ENCODE data around the gene RPS27. TPM values are rescaled to one million over a fixed set of nuclear protein-coding genes. Genes with fewer than 3 reads are reported as not detected.

The RPS27 gene
- polyA plus RNA-seq, 1 of the 3 experiments (the other 2 are of a cell fraction): 7,060 TPM

DNA sequence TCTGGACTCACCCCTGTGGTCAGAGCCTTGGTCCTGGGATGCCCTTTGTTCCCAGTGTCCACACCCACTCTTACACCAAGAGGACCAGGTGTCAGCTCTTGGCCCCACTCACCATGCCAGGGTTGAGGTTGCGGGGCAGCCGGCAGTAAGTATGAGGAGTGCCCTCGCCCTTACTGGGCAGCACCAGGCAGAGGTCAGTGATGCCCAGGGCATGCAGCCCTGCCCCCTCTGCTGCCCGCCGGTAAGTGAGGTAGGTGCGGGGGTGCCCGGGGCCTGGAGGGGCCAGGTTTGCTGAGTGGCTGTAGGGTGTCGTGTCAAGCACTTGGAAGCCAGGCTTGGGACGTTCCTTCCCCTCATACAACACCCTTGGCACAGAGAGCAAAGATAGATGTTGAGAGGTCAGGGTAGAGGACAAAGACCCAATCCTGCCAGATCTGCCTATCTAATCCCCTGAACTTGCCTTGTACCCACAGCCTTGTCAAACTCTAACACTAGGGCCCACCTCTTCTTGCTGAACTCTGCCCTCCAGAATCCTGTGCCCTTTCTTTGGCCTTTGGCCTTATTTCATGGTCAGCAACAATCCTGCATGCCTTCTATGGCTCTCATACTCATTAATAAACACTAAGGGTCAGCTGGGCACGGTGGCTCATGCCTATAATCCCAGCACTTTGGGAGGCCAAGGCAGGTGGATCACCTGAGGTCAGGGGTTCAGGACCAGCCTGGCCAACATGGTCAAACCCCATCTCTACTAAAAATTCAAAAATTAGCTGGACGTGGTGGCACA lies 47.6 kb upstream of the RPS27 start:
- POLR2A ChIA-PET: interaction anchor here (2.0 kb wide), 1 partner anchor 20 kb away, joined by 6 read pairs; the partner anchor contains the start of gene GATAD2B
- Histone ChIP-seq H3K4me3 (ENCODE audit: low read depth in 2 of 2, low read length in 1 of 2) (no peak overlapping the region), H3K4me1 (ENCODE audit: control insufficient read depth in 1 of 2, insufficient read depth in 2 of 2, low read depth in 1 of 2, low read length in 1 of 2) (peaks cover 3 to 17% of the 10 kb centered on the region in 2 experiments; a peak in 2 of 4 replicates), H3K4me2 (no peak overlapping the region), H3F3A (replicated peaks; ENCODE audit: insufficient read depth) (peaks cover 4% of the 10 kb centered on the region), H2AFZ (ENCODE audit: low read depth) (no peak overlapping the region), H3K36me3 (replicated peaks in 1 of 2; ENCODE audit: control insufficient read depth in 1 of 2, insufficient read depth in 2 of 2, low read length in 1 of 2) (peaks cover 7 to 50% of the 10 kb centered on the region in 2 experiments), H3K9me2 (no peaks in the 10 kb centered on the region), H3K9ac (no peak overlapping the region), H3K9me3 (no peaks in the 10 kb centered on the region), H4K20me1 (ENCODE audit: insufficient read depth) (no peaks in the 10 kb centered on the region), H3K27me3 (ENCODE audit: insufficient read depth) (no peaks in the 10 kb centered on the region), H3K27ac (ENCODE audit: low read depth in 2 of 2, low read length in 1 of 2) (no peak overlapping the region), H3K79me2 (ENCODE audit: insufficient read depth) (peaks cover 30% of the 10 kb centered on the region)
- WGBS (ENCODE audit: low lambda C conversion rate): 95% methylated on average over 7 of the region's 11 CpGs
- peak; percentile 11 for DNase-seq
- CTCF ChIA-PET: interaction anchor here (1.1 to 5.1 kb wide), 5 partner anchors 22 to 329 kb away, joined by 3 to 44 read pairs (median 12); partner anchors contain the start of genes CREB3L4, HAX1, RAB13 and SLC39A1
- TF ChIP-seq EP300 (IDR thresholded peaks at IDR 0.05; ENCODE audit: borderline replicate concordance in 1 of 2, low read depth in 1 of 2, low read length in 1 of 2) (no peak), JUND (IDR thresholded peaks at IDR 0.05) (no peak), YY1 (IDR thresholded peaks at IDR 0.05; ENCODE audit: low read depth) (no peak)
- TF ChIP-seq, protein P1, sequence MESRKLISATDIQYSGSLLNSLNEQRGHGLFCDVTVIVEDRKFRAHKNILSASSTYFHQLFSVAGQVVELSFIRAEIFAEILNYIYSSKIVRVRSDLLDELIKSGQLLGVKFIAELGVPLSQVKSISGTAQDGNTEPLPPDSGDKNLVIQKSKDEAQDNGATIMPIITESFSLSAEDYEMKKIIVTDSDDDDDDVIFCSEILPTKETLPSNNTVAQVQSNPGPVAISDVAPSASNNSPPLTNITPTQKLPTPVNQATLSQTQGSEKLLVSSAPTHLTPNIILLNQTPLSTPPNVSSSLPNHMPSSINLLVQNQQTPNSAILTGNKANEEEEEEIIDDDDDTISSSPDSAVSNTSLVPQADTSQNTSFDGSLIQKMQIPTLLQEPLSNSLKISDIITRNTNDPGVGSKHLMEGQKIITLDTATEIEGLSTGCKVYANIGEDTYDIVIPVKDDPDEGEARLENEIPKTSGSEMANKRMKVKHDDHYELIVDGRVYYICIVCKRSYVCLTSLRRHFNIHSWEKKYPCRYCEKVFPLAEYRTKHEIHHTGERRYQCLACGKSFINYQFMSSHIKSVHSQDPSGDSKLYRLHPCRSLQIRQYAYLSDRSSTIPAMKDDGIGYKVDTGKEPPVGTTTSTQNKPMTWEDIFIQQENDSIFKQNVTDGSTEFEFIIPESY (IDR thresholded peaks at IDR 0.05; ENCODE audit: borderline replicate concordance, low read depth): no peak

DNA sequence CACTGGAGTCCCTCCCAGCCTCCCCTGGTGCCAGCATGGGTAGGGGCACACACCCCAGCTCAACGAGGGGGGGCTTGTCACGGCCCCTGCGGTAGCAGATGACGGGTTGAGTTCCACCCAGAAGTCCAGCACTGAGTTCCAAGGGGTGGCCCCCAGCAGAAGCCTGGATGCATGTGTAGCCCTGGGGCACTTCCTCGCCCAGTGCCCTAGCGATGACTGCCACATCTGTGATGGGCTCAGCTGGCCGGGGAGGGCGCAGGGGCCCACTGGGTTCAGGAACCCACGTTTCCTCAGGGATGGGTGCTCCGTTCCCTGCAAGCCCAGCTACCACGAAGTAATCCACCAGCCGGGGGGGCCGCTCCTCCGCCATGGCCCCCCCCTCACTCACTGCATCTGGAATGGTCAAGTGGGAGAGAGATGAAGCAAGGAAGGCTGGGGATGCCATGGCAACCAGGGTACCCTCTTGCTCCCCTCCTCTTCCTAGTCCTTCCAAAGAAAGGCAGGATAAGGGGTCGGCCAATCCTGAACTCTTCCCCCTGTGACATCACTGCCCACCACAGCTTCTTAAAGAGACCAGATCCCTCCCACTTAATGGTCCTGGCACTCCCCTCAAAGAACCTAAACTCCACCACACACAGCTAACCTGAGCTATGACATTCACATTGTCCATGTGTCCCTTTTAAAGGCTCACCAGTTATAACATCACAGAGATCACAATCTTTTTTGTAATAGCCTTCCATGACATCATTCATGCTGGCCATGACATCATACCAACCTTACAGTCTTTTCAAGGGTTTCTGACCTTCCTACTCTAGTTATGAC lies 46.3 kb upstream of the RPS27 start:
- Histone ChIP-seq H2AFZ (ENCODE audit: low read depth) (no peak overlapping the region), H3K4me1 (ENCODE audit: control insufficient read depth in 1 of 2, insufficient read depth in 2 of 2, low read depth in 1 of 2, low read length in 1 of 2) (peaks cover 3 to 17% of the 10 kb centered on the region in 2 experiments; a peak in 2 of 4 replicates), H3K27me3 (ENCODE audit: insufficient read depth) (no peaks in the 10 kb centered on the region), H3K27ac (ENCODE audit: low read depth in 2 of 2, low read length in 1 of 2) (no peak overlapping the region; a peak in 1 of 4 replicates), H3K4me2 (peak overlapping the region; percentile 95), H3K9me2 (no peaks in the 10 kb centered on the region), H3K4me3 (ENCODE audit: low read depth in 2 of 2, low read length in 1 of 2) (no peak overlapping the region), H4K20me1 (ENCODE audit: insufficient read depth) (no peaks in the 10 kb centered on the region), H3K9me3 (no peaks in the 10 kb centered on the region), H3K9ac (no peak overlapping the region), H3K79me2 (ENCODE audit: insufficient read depth) (peaks cover 30% of the 10 kb centered on the region), H3F3A (replicated peaks; ENCODE audit: insufficient read depth) (peaks cover 4% of the 10 kb centered on the region), H3K36me3 (replicated peaks in 1 of 2; ENCODE audit: control insufficient read depth in 1 of 2, insufficient read depth in 2 of 2, low read length in 1 of 2) (peaks cover 7 to 57% of the 10 kb centered on the region in 2 experiments)
- DNase-seq: peak; percentile 56
- ChIA-PET CTCF (interaction anchor here (0.7 to 5.1 kb wide), 7 partner anchors 15 to 147 kb away, joined by 3 to 46 read pairs (median 12); partner anchors contain the start of genes CREB3L4, RAB13 and SLC39A1), POLR2A (interaction anchor here (0.6 to 2.0 kb wide), 4 partner anchors 12 to 46 kb away, joined by 3 to 6 read pairs (median 4); partner anchors contain the start of genes GATAD2B and RPS27)
- WGBS (ENCODE audit: low lambda C conversion rate): 87% methylated on average over 14 of the region's 15 CpGs
- no peak for TF ChIP-seq ELF1 (IDR thresholded peaks at IDR 0.05)
- TF ChIP-seq, protein P2, sequence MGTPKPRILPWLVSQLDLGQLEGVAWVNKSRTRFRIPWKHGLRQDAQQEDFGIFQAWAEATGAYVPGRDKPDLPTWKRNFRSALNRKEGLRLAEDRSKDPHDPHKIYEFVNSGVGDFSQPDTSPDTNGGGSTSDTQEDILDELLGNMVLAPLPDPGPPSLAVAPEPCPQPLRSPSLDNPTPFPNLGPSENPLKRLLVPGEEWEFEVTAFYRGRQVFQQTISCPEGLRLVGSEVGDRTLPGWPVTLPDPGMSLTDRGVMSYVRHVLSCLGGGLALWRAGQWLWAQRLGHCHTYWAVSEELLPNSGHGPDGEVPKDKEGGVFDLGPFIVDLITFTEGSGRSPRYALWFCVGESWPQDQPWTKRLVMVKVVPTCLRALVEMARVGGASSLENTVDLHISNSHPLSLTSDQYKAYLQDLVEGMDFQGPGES (IDR thresholded peaks at IDR 0.05; ENCODE audit: low read depth, low read length): no peak
- TF ChIP-seq, protein P3, sequence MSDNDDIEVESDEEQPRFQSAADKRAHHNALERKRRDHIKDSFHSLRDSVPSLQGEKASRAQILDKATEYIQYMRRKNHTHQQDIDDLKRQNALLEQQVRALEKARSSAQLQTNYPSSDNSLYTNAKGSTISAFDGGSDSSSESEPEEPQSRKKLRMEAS (IDR thresholded peaks at IDR 0.05; ENCODE audit: low read depth): no peak
- no peak for TF ChIP-seq NFIC (IDR thresholded peaks at IDR 0.05; ENCODE audit: borderline replicate concordance)
- no peak for TF ChIP-seq MEF2A (IDR thresholded peaks at IDR 0.05; ENCODE audit: borderline replicate concordance, low read depth)
- no peak for TF ChIP-seq RCOR1 (IDR thresholded peaks at IDR 0.05; ENCODE audit: low read length)
- TF ChIP-seq CHD2 (IDR thresholded peaks at IDR 0.05; ENCODE audit: low read length, partially characterized antibody): no peak
- no peak for TF ChIP-seq FOSL2 (IDR thresholded peaks at IDR 0.05; ENCODE audit: borderline replicate concordance, low read depth)
- TF ChIP-seq, protein P4, sequence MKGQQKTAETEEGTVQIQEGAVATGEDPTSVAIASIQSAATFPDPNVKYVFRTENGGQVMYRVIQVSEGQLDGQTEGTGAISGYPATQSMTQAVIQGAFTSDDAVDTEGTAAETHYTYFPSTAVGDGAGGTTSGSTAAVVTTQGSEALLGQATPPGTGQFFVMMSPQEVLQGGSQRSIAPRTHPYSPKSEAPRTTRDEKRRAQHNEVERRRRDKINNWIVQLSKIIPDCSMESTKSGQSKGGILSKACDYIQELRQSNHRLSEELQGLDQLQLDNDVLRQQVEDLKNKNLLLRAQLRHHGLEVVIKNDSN (IDR thresholded peaks at IDR 0.05; ENCODE audit: borderline replicate concordance, low read depth): no peak
- TF ChIP-seq RXRA (IDR thresholded peaks at IDR 0.05; ENCODE audit: borderline replicate concordance, low read depth): no peak
- no peak for TF ChIP-seq GATA2 (CRISPR knock-in tag; IDR thresholded peaks at IDR 0.05)
- TF ChIP-seq YY1 (IDR thresholded peaks at IDR 0.05; ENCODE audit: low read depth): no peak
- no peak for TF ChIP-seq TAF1 (IDR thresholded peaks at IDR 0.05; ENCODE audit: borderline replicate concordance, low read depth, low read length)
- TF ChIP-seq MXI1 (IDR thresholded peaks at IDR 0.05; ENCODE audit: low read depth, low read length): no peak
- TF ChIP-seq RFX5 (IDR thresholded peaks at IDR 0.05; ENCODE audit: low read length): no peak
